Activated CD4-positive, alpha-beta memory T cell treated with anti-CD3 and anti-CD28 coated beads for 36 hours (primary cell): ENCODE measurements around the gene DISP3. TPM values are rescaled to one million over a fixed set of nuclear protein-coding genes. Genes with fewer than 3 reads are reported as not detected.

Experiments
- CTCF ChIA-PET: fragments of 350-600 bp; sonication (Branson Sonifier 250); formaldehyde crosslinking; loops from one replicate; lab custom pipeline; 2021; ENCODE audit warnings: antibody characterized with exemption, inconsistent platforms; lab: Charles Lee
- POLR2A ChIA-PET: fragments of 350-600 bp; sonication (Branson Sonifier 250); formaldehyde crosslinking; loops from one replicate; lab custom pipeline; 2021; ENCODE audit warnings: antibody characterized with exemption; lab: Charles Lee
- DNase-seq: peaks from one replicate; pipeline ENCODE4 v3.0.0-alpha.2; 2020
- H3K27ac Mint-ChIP-seq: one replicate; pipeline ENCODE4 v1.8.0; 2021; ENCODE audit warnings: mixed read lengths
- H3K27me3 Mint-ChIP-seq: one replicate; pipeline ENCODE4 v1.8.0; 2021; ENCODE audit warnings: mixed read lengths
- H3K36me3 Mint-ChIP-seq: one replicate; pipeline ENCODE4 v1.8.0; 2021; ENCODE audit warnings: mixed read lengths
- H3K4me1 Mint-ChIP-seq: one replicate; pipeline ENCODE4 v1.8.0; 2021; ENCODE audit warnings: low read depth, mixed read lengths
- H3K4me3 Mint-ChIP-seq: one replicate; pipeline ENCODE4 v1.8.0; 2021; ENCODE audit warnings: mild to moderate bottlenecking, mixed read lengths
- H3K9me3 Mint-ChIP-seq: one replicate; pipeline ENCODE4 v1.8.0; 2021; ENCODE audit warnings: mixed read lengths
- intact Hi-C: fragments of 100-400 bp; cut with micrococcal nuclease; formaldehyde crosslinking; loops from one replicate; pipeline ENCODE4 v1.15.1; 2023
- total RNA-seq, 2 experiments: library from RNA; stranded (reverse); gene quantifications; one replicate each; pipeline ENCODE4 v1.2.3, GENCODE V29; 2021

Gene DISP3
- total RNA-seq, 2 experiments from 2014 or later = 0.07 to 0.21 TPM

DNA sequence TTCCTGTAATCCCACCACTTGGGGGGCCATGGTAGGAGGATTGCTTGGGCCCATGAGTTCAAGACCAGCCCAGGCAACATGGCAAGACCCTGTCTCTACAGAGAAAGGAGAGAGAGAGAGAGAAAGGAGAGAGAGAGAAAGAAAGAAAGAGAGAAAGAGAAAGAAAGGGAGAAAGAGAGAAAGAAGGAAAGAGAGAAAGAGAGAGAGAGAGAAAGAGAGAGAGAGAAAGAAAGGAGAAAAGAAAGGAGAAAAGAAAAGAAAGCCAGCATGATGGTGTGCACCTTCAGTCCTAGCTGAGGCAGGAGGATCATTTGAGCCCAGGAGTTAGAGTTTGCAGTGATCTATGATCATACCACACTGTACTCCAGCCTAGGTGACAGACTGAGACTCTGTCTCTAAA, 82.8 kb downstream of the DISP3 start:
- no peaks in the 10 kb centered on the region for H3K36me3 Mint-ChIP-seq
- H3K9me3 Mint-ChIP-seq = no peaks in the 10 kb centered on the region
- H3K4me3 Mint-ChIP-seq = no peak overlapping the region
- no peak for DNase-seq
- intact Hi-C loops = no loop called here
- CTCF ChIA-PET = no interaction called here
- H3K27ac Mint-ChIP-seq = no peak overlapping the region
- H3K27me3 Mint-ChIP-seq = peaks cover 31% of the 10 kb centered on the region
- no peaks in the 10 kb centered on the region for H3K4me1 Mint-ChIP-seq
- POLR2A ChIA-PET = no interaction called here

DNA sequence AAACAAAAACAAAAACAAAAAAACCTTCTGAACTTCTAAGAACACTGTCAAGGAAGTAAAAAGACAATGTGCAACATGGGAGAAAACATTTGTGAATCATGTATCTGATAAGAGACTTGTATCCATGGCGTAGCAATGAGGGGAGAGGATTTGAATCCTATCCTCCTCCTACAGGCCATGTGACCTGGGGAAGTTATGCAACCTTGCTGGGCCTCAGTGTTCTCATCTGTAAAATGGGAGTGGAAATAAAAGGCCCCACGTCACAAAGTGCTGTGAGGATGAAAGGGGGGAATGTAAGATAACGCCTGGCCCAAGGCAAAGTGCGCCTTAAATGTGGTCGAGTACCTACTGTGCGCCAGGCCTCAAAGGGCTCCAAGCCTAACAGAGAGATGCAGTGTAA, 83.7 kb downstream of the DISP3 start:
- intact Hi-C loops = no loop called here
- no peak overlapping the region for H3K27ac Mint-ChIP-seq
- no peaks in the 10 kb centered on the region for H3K4me1 Mint-ChIP-seq
- ChIA-PET CTCF (no interaction called here), POLR2A (no interaction called here)
- H3K9me3 Mint-ChIP-seq = no peaks in the 10 kb centered on the region
- no peak for DNase-seq
- H3K27me3 Mint-ChIP-seq = peaks cover 26% of the 10 kb centered on the region
- H3K36me3 Mint-ChIP-seq = no peaks in the 10 kb centered on the region
- H3K4me3 Mint-ChIP-seq = no peak overlapping the region

DNA sequence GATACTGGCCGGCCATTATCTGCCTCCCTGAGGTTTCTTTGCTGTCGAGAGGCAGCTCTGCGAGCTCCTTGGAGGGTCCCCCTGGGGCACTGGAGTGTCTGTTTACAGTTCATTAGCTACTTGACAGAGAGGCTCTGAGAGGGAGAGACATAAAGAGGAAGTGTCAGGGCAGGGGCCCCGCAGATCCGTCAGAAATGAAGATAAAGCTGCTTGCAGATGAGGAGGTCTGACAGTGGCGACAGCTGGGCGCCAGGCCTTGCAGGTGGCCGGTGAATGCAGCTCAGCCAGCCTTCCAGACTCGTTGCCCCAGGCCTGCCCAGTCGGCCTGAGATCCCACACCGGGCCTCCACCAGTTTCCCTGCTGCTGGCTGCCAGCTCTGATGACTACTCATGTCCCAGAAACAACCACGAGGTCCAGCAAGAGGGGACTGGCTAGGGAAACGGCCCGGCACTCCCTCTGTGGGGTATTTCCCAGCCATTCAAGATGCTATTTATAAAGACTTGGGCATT, 84.7 kb downstream of the DISP3 start:
- ChIA-PET POLR2A (interaction anchor here (0.6 kb wide), 1 partner anchor 100 kb away, joined by 5 read pairs; no protein-coding TSS in a partner anchor), CTCF (no interaction called here)
- no peak overlapping the region for H3K4me3 Mint-ChIP-seq

DNA sequence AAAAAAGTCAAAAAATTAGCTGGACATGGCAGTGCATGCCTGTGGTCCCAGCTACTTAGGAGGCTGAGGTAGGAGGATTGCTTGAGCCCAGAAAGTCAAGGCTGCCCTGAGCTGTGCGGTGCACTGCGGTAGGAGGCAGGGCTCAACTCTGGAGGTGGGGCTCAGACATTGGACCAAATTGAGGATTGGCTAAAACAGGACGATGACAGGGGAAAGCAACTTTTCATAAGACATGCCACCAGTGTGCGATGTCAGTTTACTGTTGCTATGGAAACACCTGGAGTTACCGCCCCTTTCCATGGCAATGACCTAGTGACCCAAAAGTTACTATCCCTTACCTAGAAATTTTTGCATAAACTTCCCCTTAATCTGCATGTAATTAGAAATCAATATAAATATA, 85.3 kb downstream of the DISP3 start:
- intact Hi-C loops = no loop called here
- CTCF ChIA-PET = no interaction called here
- DNase-seq = no peak
- Mint-ChIP-seq H3K4me3 (no peak overlapping the region), H3K4me1 (no peaks in the 10 kb centered on the region), H3K27ac (no peak overlapping the region), H3K9me3 (no peaks in the 10 kb centered on the region), H3K36me3 (no peaks in the 10 kb centered on the region), H3K27me3 (peaks cover 20% of the 10 kb centered on the region)
- POLR2A ChIA-PET = interaction anchor here (0.6 kb wide), 1 partner anchor 100 kb away, joined by 5 read pairs; no protein-coding TSS in a partner anchor

More for the DNA sequence above, 84.7 kb downstream of the DISP3 start:
- Mint-ChIP-seq H3K4me1 (no peaks in the 10 kb centered on the region), H3K36me3 (no peaks in the 10 kb centered on the region), H3K9me3 (no peaks in the 10 kb centered on the region), H3K27me3 (peaks cover 20% of the 10 kb centered on the region), H3K27ac (no peak overlapping the region)
- intact Hi-C loops = no loop called here
- no peak for DNase-seq

DNA sequence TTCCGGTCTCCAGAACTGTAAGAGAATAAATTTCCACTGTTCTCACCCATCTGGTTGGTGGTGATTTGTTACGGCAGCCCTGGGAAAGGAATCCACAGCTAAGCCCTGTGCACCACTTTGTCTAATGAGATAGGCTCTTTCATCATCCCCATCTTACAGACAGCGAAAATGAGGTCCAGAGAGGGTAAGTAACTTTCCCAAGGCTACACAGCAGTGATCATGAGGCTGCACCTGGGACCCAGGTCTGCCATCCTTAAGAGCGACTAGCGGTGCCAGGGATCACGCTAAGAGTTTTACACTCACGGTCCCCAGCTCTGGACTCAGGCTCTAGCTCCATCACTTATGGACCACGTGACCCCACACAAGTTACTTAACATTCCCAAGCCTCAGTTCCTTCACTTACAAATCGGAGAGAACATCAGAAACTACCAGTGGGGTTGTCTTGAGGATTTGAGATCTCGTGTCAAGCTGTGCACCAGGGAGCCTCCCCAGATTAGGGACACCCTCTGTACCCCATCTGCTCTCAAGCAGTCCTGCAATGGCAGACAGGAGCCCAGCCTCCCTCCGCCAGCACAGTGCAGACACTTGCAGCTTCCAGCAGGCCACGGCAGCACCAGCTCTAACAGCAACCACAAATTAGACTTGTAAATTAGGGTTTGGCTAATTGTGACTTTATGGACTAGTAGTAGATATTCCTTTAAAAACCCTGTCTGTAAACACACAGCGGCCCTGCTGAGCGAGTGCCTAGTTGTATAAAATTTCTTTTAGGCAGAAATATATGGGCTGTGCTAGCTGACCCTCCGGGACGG, 87.3 kb downstream of the DISP3 start:
- POLR2A ChIA-PET = no interaction called here
- Mint-ChIP-seq H3K4me1 (no peaks in the 10 kb centered on the region), H3K36me3 (no peaks in the 10 kb centered on the region), H3K27me3 (peaks cover 18% of the 10 kb centered on the region), H3K4me3 (no peak overlapping the region), H3K27ac (no peak overlapping the region), H3K9me3 (no peaks in the 10 kb centered on the region)
- CTCF ChIA-PET = interaction anchor here (1.4 kb wide), 1 partner anchor 79 kb away, joined by 3 read pairs; no protein-coding TSS in a partner anchor
- intact Hi-C loops = no loop called here
- no peak for DNase-seq

DNA sequence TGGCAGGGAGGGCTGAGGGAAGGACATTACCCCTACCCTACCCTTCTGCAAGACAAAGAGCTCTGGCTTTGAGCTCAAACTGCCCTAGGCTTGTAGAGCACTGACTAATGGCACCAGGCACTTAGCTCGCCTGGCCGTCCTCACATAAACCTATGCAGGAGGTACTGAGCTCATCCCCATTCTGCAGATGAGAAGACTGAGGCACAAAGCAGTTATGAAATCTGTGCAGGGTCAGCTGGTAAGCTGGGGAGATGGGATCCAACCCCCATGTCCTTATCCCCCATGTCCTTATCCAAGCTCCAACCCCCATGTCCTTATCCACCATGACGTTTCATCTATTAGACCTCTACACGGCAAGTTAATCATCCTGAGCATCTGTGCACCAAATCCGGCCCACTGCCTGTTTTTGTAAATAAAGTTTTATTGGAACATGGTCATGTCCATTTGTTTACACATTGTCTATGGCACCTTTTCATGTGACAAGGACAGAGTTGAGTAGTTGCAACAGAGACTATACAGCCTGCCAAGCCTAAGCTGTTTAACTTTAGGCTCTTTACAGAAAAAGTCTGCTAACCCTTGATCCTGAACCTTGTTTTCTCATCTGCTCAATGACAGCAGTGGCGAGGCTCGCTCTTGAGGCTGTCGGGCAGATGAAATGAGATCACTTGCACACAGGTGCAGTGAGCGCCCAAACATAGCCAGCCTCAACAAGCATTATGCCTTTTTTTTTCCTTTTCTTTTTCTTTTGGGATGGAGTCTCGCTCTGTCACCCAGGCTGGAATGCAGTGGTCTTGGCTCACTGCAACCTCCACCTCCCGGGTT, 88.5 kb downstream of the DISP3 start:
- no peaks in the 10 kb centered on the region for H3K36me3 Mint-ChIP-seq
- ChIA-PET POLR2A (no interaction called here), CTCF (no interaction called here)
- DNase-seq = no peak
- H3K4me3 Mint-ChIP-seq = no peak overlapping the region
- no peak overlapping the region for H3K27ac Mint-ChIP-seq
- intact Hi-C loops = no loop called here
- H3K27me3 Mint-ChIP-seq = peaks cover 19% of the 10 kb centered on the region
- H3K4me1 Mint-ChIP-seq = no peaks in the 10 kb centered on the region
- H3K9me3 Mint-ChIP-seq = no peaks in the 10 kb centered on the region

DNA sequence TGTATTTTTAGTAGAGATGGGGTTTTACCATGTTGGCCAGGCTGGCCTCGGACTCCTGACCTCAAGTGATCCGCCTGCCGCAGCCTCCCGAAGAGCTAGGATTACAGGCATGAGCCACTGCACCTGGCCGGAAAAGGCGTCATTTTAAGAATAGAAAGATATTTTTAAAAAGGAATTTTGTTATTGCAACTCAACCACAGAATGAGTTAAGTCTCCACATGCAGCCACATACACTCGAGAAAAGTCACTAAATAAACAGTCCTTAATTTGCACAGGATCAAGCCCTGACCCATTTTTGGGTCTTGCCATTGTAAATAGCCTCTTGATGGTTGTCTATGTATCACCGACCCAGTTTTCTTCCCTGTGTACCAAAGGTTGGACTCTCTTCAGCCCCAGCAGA, 89.7 kb downstream of the DISP3 start:
- Mint-ChIP-seq H3K4me1 (no peaks in the 10 kb centered on the region), H3K27me3 (peaks cover 13% of the 10 kb centered on the region), H3K4me3 (no peak overlapping the region), H3K9me3 (no peaks in the 10 kb centered on the region), H3K36me3 (no peaks in the 10 kb centered on the region), H3K27ac (no peak overlapping the region)
- ChIA-PET CTCF (no interaction called here), POLR2A (no interaction called here)
- intact Hi-C loops = no loop called here
- no peak for DNase-seq

DNA sequence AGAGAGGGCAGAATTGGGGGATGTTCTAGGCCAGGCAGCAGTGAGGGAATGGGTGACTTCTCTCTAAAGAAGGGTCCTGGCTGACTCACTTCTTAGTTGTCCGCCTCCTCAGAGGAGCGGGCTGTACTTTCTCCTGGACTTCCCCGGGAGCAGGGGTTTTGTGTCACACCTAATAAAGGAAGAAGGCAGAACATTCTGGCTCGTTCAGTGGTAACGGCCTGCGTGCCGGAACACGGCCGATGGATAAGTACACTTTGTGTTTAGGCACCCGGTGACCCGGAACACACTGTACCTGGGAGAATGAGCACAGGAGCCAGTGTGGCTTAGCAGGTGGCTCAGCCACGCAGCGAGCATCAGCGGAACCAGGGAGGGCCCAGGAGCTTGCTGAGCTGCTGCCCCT, 90.6 kb downstream of the DISP3 start:
- no peak for DNase-seq
- Mint-ChIP-seq H3K36me3 (no peaks in the 10 kb centered on the region), H3K9me3 (no peaks in the 10 kb centered on the region), H3K4me1 (no peaks in the 10 kb centered on the region), H3K27me3 (peaks cover 9% of the 10 kb centered on the region), H3K4me3 (no peak overlapping the region), H3K27ac (no peak overlapping the region)
- ChIA-PET POLR2A (no interaction called here), CTCF (no interaction called here)
- intact Hi-C loops = no loop called here

DNA sequence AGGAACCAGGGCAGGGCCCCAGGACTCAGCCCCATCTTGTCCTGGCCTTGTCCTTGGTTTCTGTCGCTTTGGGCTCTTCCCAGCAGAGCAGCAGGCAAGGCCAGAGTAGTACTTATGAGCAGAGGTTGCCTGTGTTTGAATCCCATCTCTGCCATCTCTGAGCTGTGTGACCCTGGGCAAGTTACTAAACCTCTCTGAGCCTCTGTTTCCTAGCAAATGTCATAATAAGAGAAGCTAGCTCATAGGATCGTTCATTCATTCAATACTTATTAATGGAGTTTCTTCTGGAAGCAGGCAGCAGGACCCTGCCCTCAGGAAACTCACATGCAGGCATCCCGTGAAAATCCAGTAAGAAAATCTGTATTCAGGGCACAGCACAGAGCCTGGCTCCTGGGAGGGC, 91.0 kb downstream of the DISP3 start:
- no peaks in the 10 kb centered on the region for H3K4me1 Mint-ChIP-seq
- H3K9me3 Mint-ChIP-seq = no peaks in the 10 kb centered on the region
- H3K36me3 Mint-ChIP-seq = no peaks in the 10 kb centered on the region
- POLR2A ChIA-PET = no interaction called here
- no peak overlapping the region for H3K27ac Mint-ChIP-seq
- DNase-seq = no peak
- CTCF ChIA-PET = no interaction called here
- H3K27me3 Mint-ChIP-seq = peaks cover 9% of the 10 kb centered on the region
- intact Hi-C loops = no loop called here
- H3K4me3 Mint-ChIP-seq = no peak overlapping the region

DNA sequence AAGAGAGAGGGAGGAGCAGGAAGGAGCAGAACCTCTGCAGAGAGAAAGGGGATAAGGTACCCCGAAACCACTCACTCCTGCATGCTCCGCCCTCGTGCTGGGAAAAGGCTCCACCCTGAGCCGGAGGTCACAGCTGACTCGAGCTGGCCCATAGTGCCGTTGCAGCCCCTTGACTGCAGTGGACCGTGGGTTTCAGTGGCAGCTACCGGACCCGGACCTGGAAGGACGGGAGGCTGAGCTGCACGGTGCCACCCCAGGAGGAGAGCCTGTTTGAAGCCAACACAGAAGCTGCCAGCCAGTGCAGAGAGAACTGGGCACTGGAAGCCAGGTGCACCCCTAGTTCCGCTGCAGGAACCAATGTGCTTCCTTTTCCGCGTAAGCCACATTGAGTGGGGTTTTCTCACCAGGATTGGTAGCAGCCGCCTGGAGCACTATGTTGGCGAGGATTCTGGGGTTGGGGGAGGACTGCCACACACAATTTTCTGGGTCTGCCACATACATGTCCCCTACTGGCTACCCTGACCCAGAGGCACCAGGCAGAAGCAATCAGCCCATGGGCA, 91.9 kb downstream of the DISP3 start:
- intact Hi-C loops = no loop called here
- no peak for DNase-seq
- Mint-ChIP-seq H3K9me3 (no peaks in the 10 kb centered on the region), H3K27me3 (peaks cover 9% of the 10 kb centered on the region), H3K36me3 (no peaks in the 10 kb centered on the region), H3K27ac (no peak overlapping the region), H3K4me1 (no peaks in the 10 kb centered on the region), H3K4me3 (no peak overlapping the region)
- POLR2A ChIA-PET = no interaction called here
- CTCF ChIA-PET = no interaction called here

DNA sequence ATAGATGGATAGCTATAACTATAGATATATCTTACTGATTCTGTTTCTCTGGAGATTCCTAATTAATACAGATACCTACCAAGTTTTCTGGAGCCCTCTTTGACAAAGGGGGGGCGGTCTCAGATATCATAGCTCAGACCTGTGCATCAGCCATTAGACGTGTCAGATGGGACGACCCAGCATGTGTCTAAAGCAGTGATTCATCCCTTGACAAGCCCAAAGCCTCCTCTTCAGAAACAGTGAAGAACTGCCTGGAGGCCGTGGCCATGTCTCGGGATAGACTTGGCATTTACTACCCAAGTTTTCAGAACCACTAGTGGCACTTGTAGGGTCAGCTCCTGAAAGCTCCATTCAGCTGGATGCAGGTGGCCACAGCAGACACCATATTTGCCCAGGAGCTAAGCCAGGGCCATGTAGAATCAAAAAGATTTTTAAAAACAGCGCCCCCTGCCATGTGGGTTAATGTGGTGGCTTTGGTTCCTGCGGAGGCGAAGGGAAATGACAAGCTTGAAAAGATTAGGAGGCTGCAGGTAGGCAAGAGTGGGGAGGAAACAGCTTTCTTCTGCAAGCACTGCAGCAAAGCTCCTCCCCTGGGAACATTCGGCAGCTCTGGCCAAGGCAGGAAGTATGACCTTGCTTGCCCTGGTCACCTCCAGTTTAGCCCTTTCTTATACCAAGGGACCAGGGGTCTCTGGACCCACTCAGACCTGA, 93.1 kb downstream of the DISP3 start:
- ChIA-PET CTCF (interaction anchor here (1.0 to 1.7 kb wide), 3 partner anchors 17 to 534 kb away, joined by 3 to 4 read pairs (median 3); no protein-coding TSS in a partner anchor), POLR2A (no interaction called here)
- H3K27ac Mint-ChIP-seq = no peak overlapping the region
- H3K4me3 Mint-ChIP-seq = no peak overlapping the region
- DNase-seq = peak; percentile 35
- peaks cover 17% of the 10 kb centered on the region for H3K27me3 Mint-ChIP-seq
- no peaks in the 10 kb centered on the region for H3K4me1 Mint-ChIP-seq
- no peaks in the 10 kb centered on the region for H3K36me3 Mint-ChIP-seq
- intact Hi-C loops = no loop called here
- no peaks in the 10 kb centered on the region for H3K9me3 Mint-ChIP-seq
